K562 (cell line): ENCODE data around the gene WNT7B. TPM values are rescaled to one million over a fixed set of nuclear protein-coding genes. Genes with fewer than 3 reads are reported as not detected.

Source experiments
- ATAC-seq: fragments of 200-7000 bp; cut with Tn5 transposase; 3 replicates; pipeline ENCODE4 v1.9.1; 2020; ENCODE audit warnings: moderate library complexity
- BruUV-seq: library from RNA; stranded (reverse); fragments of 400-500 nt; replicated peaks from 2 replicates; lab custom pipeline; 2021; lab: Mats Ljungman, UMichigan
- CTCF ChIA-PET: fragments of 300-600 bp; formaldehyde crosslinking; extraction: SDS; loops from one replicate; lab custom pipeline; 2021; ENCODE audit warnings: low intra/inter-chr PET ratio; lab: Yijun Ruan, JAX
- POLR2A ChIA-PET: fragments of 300-600, 350-650 bp; sonication (Branson Sonifier 250); formaldehyde crosslinking; extraction: SDS; loops from one replicate; lab custom pipeline; 2021; ENCODE audit warnings: antibody characterized with exemption, inconsistent platforms; lab: Yijun Ruan, JAX
- DNase-seq, 4 experiments: peaks; one replicate each; pipeline versions ENCODE4 v3.0.0 to v3.0.0-alpha.2; 2011 to 2018; ENCODE audit warnings: low spot score in 3 of 4, mixed read lengths in 3 of 4; ENCODE audit errors: extremely low read depth in 1 of 4
- FAIRE-seq: peaks from 2 replicates; lab custom pipeline; 2011; peaks lifted over from hg19 to GRCh38; lab: Jason Lieb, UNC
- H2AFZ ChIP-seq: 2 replicates; pipeline ENCODE4 v1.6.0; 2011; ENCODE audit warnings: low read depth, low read length, control low read depth, inconsistent platforms
- H3K27ac ChIP-seq: fragments of 200-600 bp; 3 replicates; pipeline ENCODE4 v1.8.0; 2011; ENCODE audit warnings: low read depth, mild to moderate bottlenecking, control low read depth, inconsistent platforms, low read length, moderate library complexity, mixed read lengths; ENCODE audit errors: extremely low read depth
- H3K27me3 ChIP-seq, 2 experiments: fragments of 300-600 bp in 1 of 2; 2 replicates in 1 of 2; 3 replicates in 1 of 2; pipeline versions ENCODE4 v1.6.0 to v1.8.0; 2011; ENCODE audit warnings: inconsistent platforms in 2 of 2, low read length in 2 of 2, mild to moderate bottlenecking in 1 of 2, mixed read lengths in 1 of 2, moderate library complexity in 1 of 2; ENCODE audit not compliant: control insufficient read depth in 2 of 2, insufficient read depth in 2 of 2
- H3K36me3 ChIP-seq: fragments of 300-600 bp; 3 replicates; pipeline ENCODE4 v1.8.0; 2011; ENCODE audit warnings: mild to moderate bottlenecking, low read length, inconsistent platforms; ENCODE audit not compliant: control insufficient read depth, insufficient read depth
- H3K4me1 ChIP-seq, 2 experiments: fragments of 200-600 bp in 1 of 2; replicated peaks in 1 of 2; 2 replicates in 1 of 2; 3 replicates in 1 of 2; pipeline versions ENCODE4 v1.5.1 to v1.8.0; 2011; ENCODE audit warnings: inconsistent platforms in 2 of 2, low read length in 2 of 2, mild to moderate bottlenecking in 1 of 2, mixed read lengths in 1 of 2, moderate library complexity in 1 of 2; ENCODE audit not compliant: control insufficient read depth in 2 of 2, insufficient read depth in 2 of 2
- H3K4me2 ChIP-seq: 2 replicates; pipeline ENCODE4 v1.6.1; 2011; ENCODE audit warnings: low read length, control low read depth, inconsistent platforms, mixed read lengths; ENCODE audit not compliant: insufficient read depth
- H3K4me3 ChIP-seq: fragments of 200-600 bp; sonication (generic), shearing (Covaris generic); 2 replicates; pipeline ENCODE4 v1.5.1; 2016; ENCODE audit warnings: control low read depth, inconsistent platforms
- H3K79me2 ChIP-seq: fragments of 200-600 bp; 3 replicates; pipeline ENCODE4 v1.8.0; 2011; ENCODE audit warnings: low read length, inconsistent platforms; ENCODE audit not compliant: control insufficient read depth, insufficient read depth
- H3K9ac ChIP-seq, 2 experiments: 2 replicates each; pipeline versions ENCODE4 v1.6.0 to v1.6.1; 2011; ENCODE audit warnings: low read depth in 2 of 2, low read length in 2 of 2, control low read depth in 1 of 2, inconsistent platforms in 1 of 2, mild to moderate bottlenecking in 1 of 2, mixed read lengths in 1 of 2; ENCODE audit not compliant: insufficient read depth in 1 of 2
- H3K9me1 ChIP-seq: one replicate; pipeline ENCODE4 v1.6.0; 2011; ENCODE audit warnings: inconsistent platforms, mild to moderate bottlenecking, low read length, moderate library complexity; ENCODE audit not compliant: control insufficient read depth, insufficient read depth
- H3K9me3 ChIP-seq: replicated peaks from 2 replicates; pipeline ENCODE4 v1.5.1; 2011; ENCODE audit warnings: low read depth, low read length, inconsistent platforms; ENCODE audit not compliant: control insufficient read depth, insufficient read depth
- H4K20me1 ChIP-seq: replicated peaks from 2 replicates; pipeline ENCODE4 v1.6.1; 2011; ENCODE audit warnings: low read length, inconsistent platforms, mixed read lengths; ENCODE audit not compliant: control insufficient read depth, insufficient read depth
- DMBX1 ChIP-seq: fragments of 250-450 bp; sonication (Bioruptor Pico); IDR thresholded peaks from 2 replicates; pipeline ENCODE4 v1.8.0; 2022; ENCODE audit warnings: inconsistent platforms, mild to moderate bottlenecking, moderate library complexity, borderline replicate concordance
- DPF2 ChIP-seq: fragments of 450-650 bp; IDR thresholded peaks from 2 replicates; pipeline ENCODE4 v1.6.1; 2016
- ETS2 ChIP-seq: IDR thresholded peaks from 2 replicates; pipeline ENCODE4 v1.6.1; 2016; ENCODE audit warnings: borderline replicate concordance, missing genetic modification characterization, mild to moderate bottlenecking, moderate library complexity, missing compliant biosample characterization; ENCODE audit not compliant: poor library complexity, severe bottlenecking
- MLLT1 ChIP-seq, 2 experiments: fragments of 450-650 bp; IDR thresholded peaks; 2 replicates each; pipeline ENCODE4 v1.6.1; 2016
- NFE2 ChIP-seq: IDR thresholded peaks from 2 replicates; pipeline ENCODE4 v1.6.1; 2014; ENCODE audit warnings: antibody characterized with exemption, low read depth
- RBM25 ChIP-seq: fragments of 200-400 bp; formaldehyde crosslinking; IDR thresholded peaks from 2 replicates; pipeline ENCODE4 v1.6.1; 2018; ENCODE audit warnings: low read length, low read depth, moderate library complexity; ENCODE audit not compliant: severe bottlenecking
- SMAD1 ChIP-seq: fragments of 150-350 bp; IDR thresholded peaks from 2 replicates; pipeline ENCODE4 v1.6.1; 2014; ENCODE audit warnings: low read length, low read depth; ENCODE audit not compliant: partially characterized antibody
- SREBF1 ChIP-seq: fragments of 150-350 bp; IDR thresholded peaks from 2 replicates; pipeline ENCODE4 v1.6.1; 2014; ENCODE audit warnings: antibody characterized with exemption, low read depth, low read length, borderline replicate concordance
- TCF15 ChIP-seq: fragments of 250-450 bp; sonication (Bioruptor Pico); IDR thresholded peaks from 2 replicates; pipeline ENCODE4 v1.8.0; 2022; ENCODE audit warnings: moderate library complexity, mild to moderate bottlenecking, inconsistent platforms
- TCF7L2 ChIP-seq: fragments of 150-350 bp; IDR thresholded peaks from 2 replicates; pipeline ENCODE4 v1.6.1; 2016; ENCODE audit warnings: low read depth, mild to moderate bottlenecking, low read length, moderate library complexity
- TRIM24 ChIP-seq, 2 experiments: fragments of 450-650 bp; IDR thresholded peaks; 2 replicates each; pipeline ENCODE4 v1.6.1; 2016
- XRCC4 ChIP-seq: IDR thresholded peaks from one replicate; pipeline ENCODE4 v1.6.1; 2011; ENCODE audit not compliant: insufficient read depth, insufficient read length; ENCODE audit errors: extremely low read depth
- WGBS: fragments of 100-300 bp; shearing (Covaris generic); methylation state at CpG from one replicate; pipeline ENCODE4 v1.1.6; 2016; ENCODE audit warnings: low coverage, mixed read lengths; ENCODE audit not compliant: insufficient coverage; ENCODE audit errors: missing lambda C conversion rate; 5-methylcytosine and 5-hydroxymethylcytosine counted together
- in situ Hi-C: fragments of 300-500 bp; cut with MboI; formaldehyde crosslinking; loops from 4 replicates; pipeline ENCODE4 v1.15.0; 2018; ENCODE audit warnings: inconsistent platforms, mixed read lengths
- intact Hi-C: fragments of 100-400 bp; cut with micrococcal nuclease; formaldehyde crosslinking; loops from 2 replicates; pipeline ENCODE4 v1.14.2; 2022
- polyA plus RNA-seq, 8 experiments: library from polyadenylated mRNA; depleted of rRNA in 4 of 8; stranded (reverse) in 5 of 8; unstranded in 3 of 8; fragments of >200 nt; fragmentation: Nextera tagmentation in 2 of 8; fragmentation: Illumina TruSeq in 1 of 8; extraction: Ambion mirVana in 2 of 8; extraction: Trizol in 1 of 8; gene quantifications; 2 replicates each; pipeline versions ENCODE4 v1.2.1 to v1.2.3, GENCODE V29; 2011 to 2014; ENCODE audit warnings: inconsistent platforms in 1 of 8, missing spikeins in 1 of 8
- total RNA-seq, 7 experiments: library from RNA; depleted of rRNA in 6 of 7; stranded (reverse); fragments of >200 nt in 6 of 7; fragmentation: Illumina TruSeq in 2 of 7; extraction: Trizol in 2 of 7; gene quantifications; 2 replicates each; pipeline versions ENCODE4 v1.2.1 to v1.2.3, GENCODE V29; 2011 to 2021; ENCODE audit warnings: low replicate concordance in 1 of 7

Gene WNT7B
- total and polyA plus RNA-seq, 9 of the 15 experiments (the other 6 are each of a cell fraction or from before 2014, with no cell fraction given) = not detected

- no peak for TF ChIP-seq XRCC4
- TF ChIP-seq NFE2 = no peak
- no peak for TF ChIP-seq MLLT1 (IDR thresholded peaks at IDR 0.05)
- TF ChIP-seq ETS2 = no peak
- TF ChIP-seq RBM25 = no peak
- no peak for TF ChIP-seq DPF2
- TF ChIP-seq TCF7L2 = no peak
- TF ChIP-seq SMAD1 = no peak
- no peak for TF ChIP-seq TCF15 (CRISPR knock-in tag)
- no peak for TF ChIP-seq DMBX1 (CRISPR knock-in tag)
- no peak for TF ChIP-seq SREBF1
- TF ChIP-seq TRIM24 (IDR thresholded peaks at IDR 0.05) = no peak
- TF ChIP-seq, all 486 proteins: peak for 0
- ChIA-PET POLR2A (interaction anchor here (0.7 to 0.9 kb wide), 2 partner anchors 9 to 13 kb away, joined by 3 to 5 read pairs; no protein-coding TSS in a partner anchor), CTCF (interaction anchor here (4.5 kb wide), 1 partner anchor 119 kb away, joined by 111 read pairs; no protein-coding TSS in a partner anchor)
- Histone ChIP-seq H3K4me2 (no peak overlapping the region), H3K79me2 (no peaks in the 10 kb centered on the region), H3K4me1 (peaks cover 0 to 41% of the 10 kb centered on the region in 2 experiments; a peak in 2 of 5 replicates), H3K36me3 (no peaks in the 10 kb centered on the region), H3K9ac (no peak overlapping the region), H3K9me1 (no peaks in the 10 kb centered on the region), H3K27ac (no peak overlapping the region), H4K20me1 (0 out of 2 replicates have a peak, but pooled peaks cover 5% of the 10 kb centered on the region), H3K4me3 (no peak overlapping the region), H2AFZ (no peak overlapping the region), H3K27me3 (peaks cover 0 to 20% of the 10 kb centered on the region in 2 experiments; a peak in 2 of 5 replicates), H3K9me3 (no peaks in the 10 kb centered on the region)
- no peak for DNase-seq
- ATAC-seq = no peak
- intact Hi-C loops (no loop called here), in situ Hi-C loops (no loop called here)
- no TSS peak for BruUV-seq
- no peak for FAIRE-seq
- 7% methylated on average over 9 of the region's 17 CpGs for WGBS
Observed at GRCh38 chr22:45997777-45998637, 21.0 kb upstream of the WNT7B start.
